IMR-90 (cell line): ENCODE measurements around the gene CEMP1. TPM values are rescaled to one million over a fixed set of nuclear protein-coding genes. Genes with fewer than 3 reads are reported as not detected.

Experiments
- ATAC-seq: fragments of 200-7000 bp; cut with Tn5 transposase; 2 replicates; pipeline ENCODE4 v1.9.1; 2020; ENCODE audit warnings: low read depth, mild to moderate bottlenecking, moderate library complexity
- BruUV-seq: library from RNA; stranded (reverse); fragments of 400-500 nt; replicated peaks from 2 replicates; lab custom pipeline; 2021; lab: Mats Ljungman, UMichigan
- CTCF ChIA-PET: fragments of 300-600 bp; formaldehyde crosslinking; extraction: SDS; loops from one replicate; lab custom pipeline; 2021; ENCODE audit warnings: antibody characterized with exemption; lab: Yijun Ruan, JAX
- POLR2A ChIA-PET: fragments of 300-600 bp; sonication (Branson Sonifier 250); formaldehyde crosslinking; loops from one replicate; lab custom pipeline; 2022; ENCODE audit warnings: antibody characterized with exemption; ENCODE audit not compliant: unreplicated experiment; lab: Charles Lee
- DNase-seq: peaks from one replicate; pipeline ENCODE4 v3.0.0; 2013
- H2AFZ ChIP-seq: replicated peaks from 2 replicates; pipeline ENCODE3; 2013; ENCODE audit warnings: low read length, mild to moderate bottlenecking; ENCODE audit not compliant: poor library complexity
- H2AK5ac ChIP-seq: 2 replicates; pipeline ENCODE4 v1.6.1; 2013; ENCODE audit warnings: low read depth, low read length, inconsistent platforms
- H2AK9ac ChIP-seq: replicated peaks from 2 replicates; pipeline ENCODE3; 2013; ENCODE audit warnings: mild to moderate bottlenecking, low read depth, low read length, moderate library complexity; ENCODE audit not compliant: poor library complexity
- H2BK120ac ChIP-seq: 2 replicates; pipeline ENCODE4 v1.6.1; 2013; ENCODE audit warnings: low read depth, low read length, inconsistent platforms
- H2BK15ac ChIP-seq: 3 replicates; pipeline ENCODE4 v1.6.1; 2013; ENCODE audit warnings: low read depth, low read length, inconsistent platforms
- H2BK20ac ChIP-seq: 2 replicates; pipeline ENCODE4 v1.6.1; 2013; ENCODE audit warnings: low read depth, mild to moderate bottlenecking, inconsistent platforms, low read length, moderate library complexity
- H2BK5ac ChIP-seq: 2 replicates; pipeline ENCODE4 v1.6.1; 2013; ENCODE audit warnings: mild to moderate bottlenecking, low read depth, low read length, inconsistent platforms; ENCODE audit not compliant: poor library complexity, severe bottlenecking
- H3K14ac ChIP-seq: replicated peaks from 2 replicates; pipeline ENCODE4 v1.6.1; 2013; ENCODE audit warnings: low read depth, low read length, inconsistent platforms
- H3K18ac ChIP-seq: 2 replicates; pipeline ENCODE4 v1.6.1; 2013; ENCODE audit warnings: low read depth, low read length, control low read depth
- H3K23ac ChIP-seq: 2 replicates; pipeline ENCODE4 v1.6.1; 2013; ENCODE audit warnings: low read depth, low read length, inconsistent platforms
- H3K27ac ChIP-seq: 2 replicates; pipeline ENCODE4 v1.5.1; 2013; ENCODE audit warnings: mild to moderate bottlenecking, control low read depth, low read length; ENCODE audit not compliant: insufficient read depth
- H3K27me3 ChIP-seq: 2 replicates; pipeline ENCODE4 v1.6.1; 2013; ENCODE audit warnings: low read length; ENCODE audit not compliant: control insufficient read depth, insufficient read depth
- H3K36me3 ChIP-seq: 2 replicates; pipeline ENCODE4 v1.6.1; 2013; ENCODE audit warnings: low read length, mixed read lengths; ENCODE audit not compliant: control insufficient read depth, insufficient read depth
- H3K4ac ChIP-seq: 2 replicates; pipeline ENCODE4 v1.6.1; 2013; ENCODE audit warnings: low read depth, low read length, inconsistent platforms
- H3K4me1 ChIP-seq: 2 replicates; pipeline ENCODE4 v1.6.1; 2013; ENCODE audit warnings: low read length, mixed read lengths; ENCODE audit not compliant: control insufficient read depth, insufficient read depth
- H3K4me2 ChIP-seq: 2 replicates; pipeline ENCODE4 v1.6.1; 2013; ENCODE audit warnings: low read depth, mild to moderate bottlenecking, control low read depth, low read length, moderate library complexity
- H3K4me3 ChIP-seq: 2 replicates; pipeline ENCODE4 v1.5.1; 2013; ENCODE audit warnings: low read depth, mild to moderate bottlenecking, control low read depth, low read length, moderate library complexity; ENCODE audit not compliant: insufficient read depth
- H3K56ac ChIP-seq: 2 replicates; pipeline ENCODE4 v1.6.1; 2013; ENCODE audit warnings: low read length, inconsistent platforms; ENCODE audit not compliant: insufficient read depth; ENCODE audit errors: extremely low read depth
- H3K79me1 ChIP-seq, 2 experiments: 2 replicates each; pipeline ENCODE4 v1.6.1; 2013; ENCODE audit warnings: low read length in 2 of 2, inconsistent platforms in 1 of 2, low read depth in 1 of 2
- H3K9ac ChIP-seq: 2 replicates; pipeline ENCODE4 v1.6.1; 2013; ENCODE audit warnings: low read depth, low read length, control low read depth
- H3K9me1 ChIP-seq: 2 replicates; pipeline ENCODE4 v1.6.1; 2013; ENCODE audit warnings: low read length, inconsistent platforms; ENCODE audit not compliant: insufficient read depth
- H3K9me3 ChIP-seq: 2 replicates; pipeline ENCODE4 v1.6.1; 2013; ENCODE audit warnings: low read length; ENCODE audit not compliant: control insufficient read depth, insufficient read depth
- H4K20me1 ChIP-seq: 2 replicates; pipeline ENCODE4 v1.6.1; 2013; ENCODE audit warnings: low read length, inconsistent platforms; ENCODE audit not compliant: insufficient read depth
- H4K5ac ChIP-seq: 2 replicates; pipeline ENCODE4 v1.6.1; 2013; ENCODE audit warnings: mild to moderate bottlenecking, low read depth, low read length, control low read depth
- H4K8ac ChIP-seq, 2 experiments: 2 replicates each; pipeline ENCODE4 v1.6.1; 2013; ENCODE audit warnings: low read depth in 2 of 2, low read length in 2 of 2, control low read depth in 1 of 2, inconsistent platforms in 1 of 2
- H4K91ac ChIP-seq: 2 replicates; pipeline ENCODE4 v1.6.1; 2013; ENCODE audit warnings: low read depth, low read length, inconsistent platforms; ENCODE audit not compliant: insufficient read depth
- BHLHE40 ChIP-seq: fragments of 150-350 bp; IDR thresholded peaks from 2 replicates; pipeline ENCODE4 v1.6.1; 2016; ENCODE audit warnings: mild to moderate bottlenecking, low read depth, low read length
- CEBPB ChIP-seq: IDR thresholded peaks from 2 replicates; pipeline ENCODE4 v1.6.1; 2012; ENCODE audit warnings: low read depth, low read length, improper control_type of control experiment
- CHD1 ChIP-seq: IDR thresholded peaks from 2 replicates; pipeline ENCODE4 v1.6.1; 2012; ENCODE audit warnings: low read depth, low read length, improper control_type of control experiment
- MAZ ChIP-seq: IDR thresholded peaks from 2 replicates; pipeline ENCODE4 v1.6.1; 2012; ENCODE audit warnings: low read depth, mild to moderate bottlenecking, low read length, improper control_type of control experiment, moderate library complexity, borderline replicate concordance
- RFX5 ChIP-seq: IDR thresholded peaks from 2 replicates; pipeline ENCODE4 v1.8.0; 2012; ENCODE audit warnings: low read depth, mild to moderate bottlenecking, low read length, moderate library complexity
- SMC3 ChIP-seq: fragments of 150-350 bp; IDR thresholded peaks from 2 replicates; pipeline ENCODE4 v1.6.1; 2016; ENCODE audit warnings: low read depth, mild to moderate bottlenecking, antibody characterized with exemption, low read length, moderate library complexity
- USF2 ChIP-seq: fragments of 150-350 bp; IDR thresholded peaks from 2 replicates; pipeline ENCODE4 v1.6.1; 2017; ENCODE audit warnings: mild to moderate bottlenecking, antibody characterized with exemption, low read length, low read depth
- WGBS, 2 experiments: methylation state at CpG; one replicate each; pipeline versions ENCODE4 v1.1.5 to v1.1.7; 2013; ENCODE audit warnings: missing lambda C conversion rate in 2 of 2; ENCODE audit not compliant: insufficient read length in 1 of 2; ENCODE audit errors: extremely low coverage in 2 of 2; 5-methylcytosine and 5-hydroxymethylcytosine counted together
- dilution Hi-C: fragments of 300-500 bp; cut with HindIII; formaldehyde crosslinking; loops from one replicate; pipeline ENCODE4 v1.14.3; 2018; ENCODE audit warnings: low sequenced_read_pairs; ENCODE audit not compliant: unreplicated experiment
- in situ Hi-C: fragments of 300-500 bp; cut with MboI; formaldehyde crosslinking; loops from 3 replicates; pipeline ENCODE4 v1.14.3; 2019; ENCODE audit warnings: low sequenced_read_pairs, inconsistent platforms, mixed read lengths
- intact Hi-C: fragments of 100-400 bp; cut with micrococcal nuclease; formaldehyde crosslinking; loops from 2 replicates; pipeline ENCODE4 v1.10.0; 2022
- polyA plus RNA-seq, 3 experiments: library from polyadenylated mRNA; depleted of rRNA; stranded (reverse); fragments of >200 nt; gene quantifications; 2 replicates each; pipeline ENCODE4 v1.2.3, GENCODE V29; 2012; ENCODE audit warnings: low replicate concordance in 1 of 3
- total RNA-seq: library from RNA; depleted of rRNA; stranded (reverse); fragments of >200 nt; gene quantifications from 2 replicates; pipeline ENCODE4 v1.2.3, GENCODE V29; 2012

The CEMP1 gene
- total and polyA plus RNA-seq, 2 of the 4 experiments (the other 2 are of a cell fraction): not detected

DNA sequence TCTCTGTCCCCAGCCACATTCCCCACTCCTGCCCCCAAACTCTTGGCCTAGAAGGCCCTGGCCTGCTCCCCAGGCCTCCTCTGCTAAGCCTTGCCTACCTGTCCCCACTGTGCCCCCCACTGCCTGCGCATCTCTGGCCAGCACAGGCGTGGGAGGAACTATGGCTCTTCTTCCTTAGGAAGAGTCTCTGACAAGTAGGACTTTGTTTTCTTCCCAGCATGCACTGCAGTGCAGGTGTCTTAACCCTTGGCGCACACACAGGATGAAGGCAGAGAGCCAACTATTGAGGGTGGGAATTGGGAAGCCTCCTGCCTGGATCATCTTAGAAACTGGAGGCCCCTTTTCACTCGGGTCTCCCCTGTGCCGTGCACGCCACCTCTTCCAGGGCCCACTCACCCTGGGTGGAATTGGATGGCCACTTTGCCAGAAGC, 7.4 kb downstream of the CEMP1 start:
- Histone ChIP-seq H3K79me1 (peaks cover 20 to 57% of the 10 kb centered on the region in 2 experiments), H2BK120ac (no peak overlapping the region), H3K9ac (no peak overlapping the region), H3K36me3 (peaks cover 48% of the 10 kb centered on the region), H3K9me1 (0 out of 2 replicates have a peak, but pooled peaks cover 3% of the 10 kb centered on the region), H4K91ac (no peak overlapping the region), H4K8ac (no peak overlapping the region), H2AFZ (no peak overlapping the region), H3K4me3 (no peak overlapping the region), H3K56ac (no peak overlapping the region), H3K9me3 (no peaks in the 10 kb centered on the region), H2AK5ac (no peak overlapping the region), H3K14ac (no peak overlapping the region), H2AK9ac (no peak overlapping the region), H3K23ac (no peak overlapping the region), H3K27ac (no peak overlapping the region), H3K4ac (no peak overlapping the region), H2BK5ac (no peak overlapping the region), H3K27me3 (no peaks in the 10 kb centered on the region), H3K18ac (no peak overlapping the region), H2BK15ac (no peak overlapping the region), H3K4me1 (peaks cover 7% of the 10 kb centered on the region), H4K5ac (no peak overlapping the region), H2BK20ac (no peak overlapping the region), H4K20me1 (peaks cover 13% of the 10 kb centered on the region), H3K4me2 (no peak overlapping the region)
- ATAC-seq (no peak), DNase-seq (no peak)
- dilution Hi-C loops: no loop called here
- in situ Hi-C loops: no loop called here
- BruUV-seq: no TSS peak
- intact Hi-C loops: no loop called here
- TF ChIP-seq SMC3 (no peak), USF2 (no peak), CHD1 (no peak), RFX5 (no peak), MAZ (no peak), CEBPB (no peak), BHLHE40 (no peak)
- CTCF ChIA-PET: no interaction called here
- POLR2A ChIA-PET: no interaction called here
- no CpG with 5 or more reads among the region's 6 CpGs for WGBS, 2 experiments
